ENCODE results near the gene MIF4GD. TPM values are rescaled to one million over a fixed set of nuclear protein-coding genes. Genes with fewer than 3 reads are reported as not detected.

Gene MIF4GD
- total and polyA plus RNA-seq, 7 donors: 19.2 to 45.8 (median 37.1) TPM

DNA sequence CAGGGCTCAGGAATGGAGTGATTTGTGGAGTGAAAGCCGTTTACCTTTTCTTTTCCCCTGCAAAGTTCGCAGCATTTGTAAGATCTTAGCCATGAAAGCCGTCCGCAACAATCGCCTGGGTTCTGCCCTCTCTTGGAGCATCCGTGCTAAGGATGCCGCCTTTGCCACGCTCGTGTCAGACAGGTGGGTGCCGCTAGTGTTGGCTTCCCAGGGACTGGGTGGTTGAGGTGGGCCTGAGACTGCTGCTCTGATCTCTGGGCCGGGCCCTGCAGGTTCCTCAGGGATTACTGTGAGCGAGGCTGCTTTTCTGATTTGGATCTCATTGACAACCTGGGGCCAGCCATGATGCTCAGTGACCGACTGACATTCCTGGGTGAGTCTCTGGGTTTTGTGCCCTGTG is 38.2 kb downstream of the MIF4GD start:
- TF ChIP-seq, protein P1, sequence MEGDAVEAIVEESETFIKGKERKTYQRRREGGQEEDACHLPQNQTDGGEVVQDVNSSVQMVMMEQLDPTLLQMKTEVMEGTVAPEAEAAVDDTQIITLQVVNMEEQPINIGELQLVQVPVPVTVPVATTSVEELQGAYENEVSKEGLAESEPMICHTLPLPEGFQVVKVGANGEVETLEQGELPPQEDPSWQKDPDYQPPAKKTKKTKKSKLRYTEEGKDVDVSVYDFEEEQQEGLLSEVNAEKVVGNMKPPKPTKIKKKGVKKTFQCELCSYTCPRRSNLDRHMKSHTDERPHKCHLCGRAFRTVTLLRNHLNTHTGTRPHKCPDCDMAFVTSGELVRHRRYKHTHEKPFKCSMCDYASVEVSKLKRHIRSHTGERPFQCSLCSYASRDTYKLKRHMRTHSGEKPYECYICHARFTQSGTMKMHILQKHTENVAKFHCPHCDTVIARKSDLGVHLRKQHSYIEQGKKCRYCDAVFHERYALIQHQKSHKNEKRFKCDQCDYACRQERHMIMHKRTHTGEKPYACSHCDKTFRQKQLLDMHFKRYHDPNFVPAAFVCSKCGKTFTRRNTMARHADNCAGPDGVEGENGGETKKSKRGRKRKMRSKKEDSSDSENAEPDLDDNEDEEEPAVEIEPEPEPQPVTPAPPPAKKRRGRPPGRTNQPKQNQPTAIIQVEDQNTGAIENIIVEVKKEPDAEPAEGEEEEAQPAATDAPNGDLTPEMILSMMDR (IDR thresholded peaks at IDR 0.05): no peak
- H3K27me3 ChIP-seq (ENCODE audit: insufficient read depth in 3 of 3, low read length in 2 of 3): no peaks in the 10 kb centered on the region
- H3K9me3 ChIP-seq: no peaks in the 10 kb centered on the region
- ATAC-seq (no peak), DNase-seq (peak in 1 of 2 donors; percentile 19)
- no peak overlapping the region for H3K27ac ChIP-seq
- no peaks in the 10 kb centered on the region for H3K4me1 ChIP-seq
- no peak overlapping the region for H3K4me3 ChIP-seq
- peaks cover 9 to 95% of the 10 kb centered on the region in 2 donors for H3K36me3 ChIP-seq (ENCODE audit: insufficient read depth in 1 of 2, low read depth in 1 of 2)
- intact Hi-C loops (cut with DNase I): no loop called here
- 91 to 94% (median 92%) methylated on average over 13 of the region's 13 CpGs for WGBS, 3 donors

DNA sequence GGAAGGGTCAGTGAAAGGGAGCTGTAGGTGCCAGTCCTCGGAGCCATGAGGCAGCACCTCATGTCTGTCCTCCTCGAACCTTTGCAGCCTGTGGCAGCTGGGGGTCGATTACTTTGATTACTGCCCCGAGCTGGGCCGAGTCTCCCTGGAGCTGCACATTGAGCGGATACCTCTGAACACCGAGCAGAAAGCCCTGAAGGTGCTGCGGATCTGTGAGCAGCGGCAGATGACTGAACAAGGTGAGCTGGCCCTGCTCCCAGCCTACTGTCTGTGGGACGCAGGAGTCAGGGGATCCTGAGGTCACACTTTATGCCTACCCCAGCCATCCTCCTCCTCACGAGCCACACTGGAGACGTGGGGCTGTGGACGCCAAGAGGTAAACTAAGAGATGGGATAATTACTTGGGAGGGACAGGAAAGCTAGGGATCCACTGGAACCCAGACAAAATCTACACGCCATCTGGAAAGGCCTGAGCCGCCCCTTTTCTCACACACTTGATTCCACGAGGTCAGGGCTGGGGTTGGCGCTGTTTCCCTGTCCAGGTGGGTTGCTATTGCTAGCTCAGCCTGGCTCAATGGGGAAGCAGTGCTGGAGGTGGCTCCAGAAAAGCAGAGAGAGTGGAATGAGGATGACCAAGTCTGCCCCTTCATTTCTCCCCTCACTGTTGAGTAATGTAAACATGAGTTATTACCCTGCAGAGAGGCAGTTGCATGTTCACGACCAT is 39.1 kb downstream of the MIF4GD start:
- WGBS, 3 donors: 88 to 92% (median 90%) methylated on average over 18 of the region's 18 CpGs
- peak in 1 of 2 donors; percentile 41 for DNase-seq
- peaks cover 8 to 94% of the 10 kb centered on the region in 2 donors for H3K36me3 ChIP-seq (ENCODE audit: insufficient read depth in 1 of 2, low read depth in 1 of 2)
- no peaks in the 10 kb centered on the region for H3K9me3 ChIP-seq
- no peak overlapping the region for H3K27ac ChIP-seq
- no peak overlapping the region for H3K4me3 ChIP-seq
- no peak for ATAC-seq
- intact Hi-C loops (cut with DNase I): no loop called here
- TF ChIP-seq, protein P1 (IDR thresholded peaks at IDR 0.05): no peak
- no peaks in the 10 kb centered on the region for H3K4me1 ChIP-seq
- no peaks in the 10 kb centered on the region for H3K27me3 ChIP-seq (ENCODE audit: insufficient read depth in 3 of 3, low read length in 2 of 3)

- Histone ChIP-seq H3K27me3 (ENCODE audit: insufficient read depth in 3 of 3, low read length in 2 of 3) (no peaks in the 10 kb centered on the region), H3K4me1 (no peaks in the 10 kb centered on the region), H3K9me3 (no peaks in the 10 kb centered on the region), H3K36me3 (ENCODE audit: insufficient read depth in 1 of 2, low read depth in 1 of 2) (peaks cover 6 to 94% of the 10 kb centered on the region in 2 donors), H3K4me3 (no peak overlapping the region), H3K27ac (no peak overlapping the region)
- intact Hi-C loops (cut with DNase I): no loop called here
- TF ChIP-seq, protein P1 (IDR thresholded peaks at IDR 0.05): no peak
- ATAC-seq (no peak), DNase-seq (peak in 1 of 2 donors; percentile 30)
- WGBS, 3 donors: 87 to 96% (median 94%) methylated on average over 8 of the region's 8 CpGs
Observed at GRCh38 chr17:75231071-75231470, 40.0 kb downstream of the MIF4GD start.

DNA sequence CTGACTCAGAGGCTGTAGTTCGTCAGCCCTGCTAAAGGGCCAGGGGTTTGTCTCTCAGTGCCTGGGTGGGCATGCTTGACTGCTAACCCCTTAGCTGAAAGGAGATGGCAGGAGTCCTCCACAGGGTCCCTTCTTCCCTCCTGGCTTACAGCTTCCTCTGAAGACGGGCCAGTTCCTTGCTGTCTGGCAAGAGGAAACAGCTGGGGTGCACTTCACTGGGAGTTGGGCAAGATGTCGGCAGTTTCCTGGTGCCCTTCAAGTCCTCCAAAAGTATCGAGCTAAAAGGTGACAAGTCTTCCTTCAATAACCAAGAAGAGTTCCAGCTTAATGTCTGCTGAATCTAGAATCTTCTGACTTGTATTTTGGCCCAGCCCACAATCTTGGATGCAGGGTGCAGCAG is 42.2 kb downstream of the MIF4GD start:
- peak; percentile 22 to 48 for DNase-seq
- ATAC-seq: no peak
- Histone ChIP-seq H3K9me3 (no peaks in the 10 kb centered on the region), H3K27me3 (ENCODE audit: insufficient read depth in 3 of 3, low read length in 2 of 3) (no peaks in the 10 kb centered on the region), H3K27ac (no peak overlapping the region), H3K4me3 (no peak overlapping the region), H3K4me1 (no peaks in the 10 kb centered on the region), H3K36me3 (ENCODE audit: insufficient read depth in 1 of 2, low read depth in 1 of 2) (peaks cover 3 to 94% of the 10 kb centered on the region in 2 donors)
- intact Hi-C loops (cut with DNase I): no loop called here
- WGBS, 3 donors: 74 to 84% (median 80%) methylated on average over 4 of the region's 4 CpGs
- TF ChIP-seq, protein P1 (IDR thresholded peaks at IDR 0.05): no peak

Measured in psoas muscle (tissue), 8 donors.